NCI-H2107 treated with DMSO at 0.1 percent for 48 hours (cell line): ENCODE data around the gene SCCPDH.
"Not testable (repeated sequence)": the region's sequence is repeated elsewhere in the genome, so short reads cannot be mapped to it uniquely, and the experiment has no call there.

Experiments used
- DNase-seq: peaks from one replicate; lab custom pipeline; 2025; ENCODE audit not compliant: unreplicated experiment; lab: John Stamatoyannopoulos, UW

Gene SCCPDH

DNA sequence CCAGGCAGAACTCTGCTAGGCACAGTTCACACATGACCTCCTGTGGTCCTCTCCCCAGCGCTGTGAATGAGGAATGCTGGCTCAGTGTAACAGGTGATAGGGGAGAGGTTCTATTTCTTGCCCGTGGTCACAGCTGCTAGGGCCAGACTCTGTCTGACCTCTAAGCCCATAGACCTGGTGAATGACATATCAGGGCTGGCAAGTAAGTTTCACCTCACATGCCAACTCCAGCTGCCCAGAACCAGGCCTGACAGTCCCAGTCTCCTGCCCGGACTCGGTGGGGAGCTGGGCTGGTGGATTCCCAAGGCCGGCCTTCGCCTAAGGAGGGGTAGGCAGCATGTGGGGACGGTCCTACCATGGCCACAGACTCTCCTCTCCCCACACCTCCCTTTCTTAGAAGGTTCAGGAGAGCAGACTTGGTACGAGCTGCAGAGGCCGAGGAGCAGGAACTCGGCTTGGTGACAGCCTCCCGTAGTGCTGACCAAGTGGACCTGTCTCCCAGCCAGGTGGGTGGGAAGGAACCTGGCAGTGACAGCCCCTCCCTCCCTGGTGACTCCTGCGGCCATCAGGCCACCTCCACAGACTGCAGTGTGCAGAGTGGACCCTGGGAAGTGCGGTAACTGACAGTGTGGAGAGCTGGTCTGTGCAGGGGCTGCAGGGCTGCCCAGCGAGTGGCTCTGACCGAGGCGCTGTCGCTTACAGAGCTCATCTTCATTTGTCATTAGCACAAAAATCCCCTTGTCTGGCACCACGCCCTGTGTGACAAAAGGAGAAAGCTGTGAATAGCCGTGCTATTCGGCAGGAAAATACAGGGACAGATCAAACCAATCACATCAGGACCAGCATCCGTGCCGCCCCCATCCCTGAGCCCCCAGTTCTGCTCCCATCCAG lies 74.6 kb downstream of the SCCPDH start:
- DNase-seq, result no peak

GRCh38 chr1:246800356-246800755 lies 76.1 kb downstream of the SCCPDH start:
- DNase-seq, result no peak

GRCh38 chr1:246800756-246801155 lies 76.5 kb downstream of the SCCPDH start:
- no peak for DNase-seq

DNA sequence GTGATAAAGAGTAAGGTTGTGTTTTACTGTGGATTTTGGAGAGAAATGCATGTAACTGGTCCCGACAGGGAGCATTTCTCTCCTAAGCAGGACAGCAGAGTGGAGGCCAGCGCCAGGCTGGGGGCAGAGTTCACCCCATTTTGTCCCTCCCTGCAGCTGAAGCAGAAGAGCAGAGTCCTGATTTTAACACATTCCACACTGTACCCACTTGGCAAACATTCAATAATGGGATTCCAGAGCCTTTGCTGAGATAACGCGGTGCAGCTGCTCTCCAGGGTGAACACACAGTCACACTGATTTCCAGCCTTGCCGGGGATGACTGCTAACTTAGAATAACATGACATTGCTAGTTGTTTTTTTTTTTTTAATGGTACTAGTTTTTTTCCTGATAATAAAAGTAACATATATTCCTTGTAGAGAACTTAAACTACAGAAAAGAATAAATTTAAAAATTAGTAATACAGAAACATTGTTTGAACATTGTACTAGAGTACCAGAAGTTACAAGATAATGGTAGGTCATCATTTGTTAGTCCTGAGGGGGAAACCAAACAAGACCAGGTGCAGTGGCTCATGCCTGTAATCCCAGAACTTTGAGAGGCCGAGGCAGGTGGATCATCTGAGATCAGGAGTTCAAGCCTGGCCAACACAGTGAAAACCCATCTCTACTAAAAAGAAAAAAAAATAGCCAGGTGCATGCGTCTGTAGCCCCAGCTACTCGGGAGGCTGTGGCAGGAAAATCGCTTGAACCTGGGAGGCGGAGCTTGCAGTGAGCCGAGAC lies 77.2 kb downstream of the SCCPDH start:
- no peak for DNase-seq

GRCh38 chr1:246803373-246803772 lies 79.2 kb downstream of the SCCPDH start:
- no peak for DNase-seq

DNA sequence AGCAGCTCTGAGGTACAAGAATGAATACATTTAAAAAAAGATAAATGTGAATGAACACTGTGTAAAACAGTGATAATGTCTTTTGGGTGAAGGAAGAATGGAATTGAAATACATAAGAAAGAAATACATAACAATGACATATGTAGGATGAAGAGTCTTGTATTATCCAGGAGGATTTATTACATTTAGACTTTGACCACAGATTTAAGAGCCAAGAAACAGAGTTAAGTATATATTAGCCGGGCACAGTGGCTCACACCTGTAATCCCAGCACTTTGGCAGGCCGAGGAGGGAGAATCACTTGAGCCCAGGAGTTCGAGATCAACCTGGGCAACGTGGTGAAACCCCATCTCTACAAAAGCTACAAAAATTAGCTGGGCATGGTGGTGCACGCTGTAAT lies 79.7 kb downstream of the SCCPDH start:
- DNase-seq, result no peak

GRCh38 chr1:246805135-246805716 lies 81.0 kb downstream of the SCCPDH start:
- peak; percentile 96 for DNase-seq

- no peak for DNase-seq
Observed at GRCh38 chr1:246809473-246809872, 85.3 kb downstream of the SCCPDH start.

DNA sequence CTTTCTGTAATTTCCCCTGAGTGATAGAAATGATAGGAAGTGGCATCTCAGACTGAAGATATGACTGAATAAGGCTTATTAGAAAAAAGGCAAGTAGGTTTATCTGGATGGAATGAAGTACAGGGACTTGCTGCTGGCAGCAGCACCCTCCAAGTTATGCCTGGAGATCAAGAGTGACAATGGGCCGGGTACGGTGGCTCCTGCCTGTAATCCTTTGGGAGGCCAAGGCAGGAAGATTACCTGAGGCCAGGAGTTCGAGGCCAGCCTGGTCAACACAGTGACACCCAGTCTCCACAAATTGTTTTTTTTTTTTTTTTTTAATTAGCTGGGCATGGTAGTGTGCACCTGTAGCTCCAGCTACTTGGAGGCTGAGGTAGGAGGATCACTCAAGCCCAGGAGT lies 87.8 kb downstream of the SCCPDH start:
- no peak for DNase-seq

DNA sequence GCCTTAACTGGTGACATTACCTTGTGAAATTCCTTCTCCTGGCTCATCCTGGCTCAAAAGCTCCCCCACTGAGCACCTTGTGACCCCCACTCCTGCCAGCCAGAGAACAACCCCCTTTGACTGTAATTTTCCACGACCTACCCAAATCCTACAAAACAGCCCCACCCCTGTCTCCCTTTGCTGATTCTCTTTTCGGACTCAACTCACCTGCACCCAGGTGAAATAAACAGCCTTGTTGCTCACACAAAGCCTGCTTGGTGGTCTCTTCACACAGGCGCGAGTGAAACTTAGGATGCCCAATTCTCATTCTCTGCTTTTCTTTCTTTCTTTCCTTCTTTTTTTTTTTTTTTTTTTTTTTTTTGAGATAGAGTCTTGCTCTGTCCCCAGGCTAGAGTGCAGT lies 89.1 kb downstream of the SCCPDH start:
- DNase-seq, result not testable (repeated sequence)

- DNase-seq, result no peak
Observed at GRCh38 chr1:246814890-246815289, 90.7 kb downstream of the SCCPDH start.

DNA sequence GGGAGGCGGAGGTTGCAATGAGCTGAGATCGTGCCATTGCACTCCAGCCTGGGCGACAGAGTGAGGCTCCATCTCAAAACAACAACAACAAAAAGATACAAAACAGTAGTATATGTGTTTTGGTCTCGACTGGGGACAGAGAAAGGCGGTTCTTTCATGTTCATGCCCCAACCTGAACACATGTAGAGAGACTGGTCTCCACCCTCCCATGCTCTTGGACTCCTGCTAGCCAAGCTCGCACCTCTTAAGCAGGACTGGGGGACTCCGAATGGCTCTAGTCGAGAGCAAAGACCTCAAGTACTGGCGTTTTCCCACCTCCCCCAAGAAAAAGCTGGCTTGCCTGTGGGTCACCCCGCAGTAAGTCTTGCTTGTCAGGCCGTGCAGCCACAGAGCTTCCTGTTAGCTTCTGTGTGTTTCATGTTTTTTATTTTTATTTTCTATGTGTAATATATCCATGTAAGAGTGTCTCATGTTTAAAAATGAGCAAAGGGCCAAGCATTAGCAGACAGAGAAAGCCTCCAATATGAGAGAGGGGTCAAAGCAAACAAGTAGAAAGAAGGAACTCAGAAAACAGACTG lies 91.6 kb downstream of the SCCPDH start:
- DNase-seq, result no peak
